Mammary epithelial cell (primary cell): Measurements from ENCODE around the gene HYAL3.

Experiments used
- EZH2 ChIP-seq: IDR thresholded peaks from 2 replicates; pipeline ENCODE4 v1.6.1; 2012; ENCODE audit warnings: low read length, inconsistent platforms, borderline replicate concordance
- TF ChIP-seq, protein P1 (sequence below), 2 donors: IDR thresholded peaks in 1 of 2; conservative IDR thresholded peaks in 1 of 2; 2 replicates each; pipeline ENCODE4 v1.5.1; 2011 to 2012; ENCODE audit warnings: inconsistent platforms in 2 of 2, low read length in 2 of 2, mild to moderate bottlenecking in 2 of 2, control low read depth in 1 of 2, low read depth in 1 of 2; ENCODE audit not compliant: insufficient read depth in 1 of 2; ENCODE audit errors: extremely low read depth in 1 of 2

DNA sequence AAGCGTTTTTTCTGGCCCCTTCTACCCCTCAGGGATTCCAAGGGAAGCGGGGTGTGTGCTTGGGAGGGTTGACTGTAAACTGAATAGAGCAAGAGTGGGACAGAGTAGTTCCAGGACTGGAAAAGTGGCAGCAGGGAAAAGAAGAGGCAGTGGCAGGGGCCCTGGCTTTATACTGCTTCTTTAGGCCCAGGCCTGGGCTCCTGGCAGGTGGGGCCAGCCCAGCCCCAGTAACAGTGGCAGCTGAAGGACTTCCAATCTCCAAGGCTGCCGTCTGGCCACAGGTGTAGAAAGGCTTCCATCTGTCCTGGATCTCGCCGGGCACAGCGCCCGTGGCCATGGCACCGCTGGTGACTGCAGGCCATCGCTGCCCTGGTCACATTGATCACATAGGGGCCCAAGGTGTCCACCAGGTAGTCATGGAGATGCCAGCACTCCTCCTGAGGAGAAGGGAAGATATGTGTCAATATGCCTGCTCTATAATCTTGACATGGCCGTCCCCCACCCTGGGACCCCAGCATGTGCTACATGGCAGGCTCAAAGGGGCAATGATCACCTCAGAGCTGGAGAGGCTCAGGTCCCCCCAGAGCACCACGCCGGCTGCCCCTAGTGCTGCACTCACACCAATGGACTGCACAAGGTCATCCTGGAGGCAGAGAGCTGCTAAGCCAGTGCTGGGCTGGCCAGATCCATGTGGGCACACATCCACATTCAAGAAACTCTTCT is 6.0 kb downstream of the HYAL3 start:
- TF ChIP-seq, protein P1, sequence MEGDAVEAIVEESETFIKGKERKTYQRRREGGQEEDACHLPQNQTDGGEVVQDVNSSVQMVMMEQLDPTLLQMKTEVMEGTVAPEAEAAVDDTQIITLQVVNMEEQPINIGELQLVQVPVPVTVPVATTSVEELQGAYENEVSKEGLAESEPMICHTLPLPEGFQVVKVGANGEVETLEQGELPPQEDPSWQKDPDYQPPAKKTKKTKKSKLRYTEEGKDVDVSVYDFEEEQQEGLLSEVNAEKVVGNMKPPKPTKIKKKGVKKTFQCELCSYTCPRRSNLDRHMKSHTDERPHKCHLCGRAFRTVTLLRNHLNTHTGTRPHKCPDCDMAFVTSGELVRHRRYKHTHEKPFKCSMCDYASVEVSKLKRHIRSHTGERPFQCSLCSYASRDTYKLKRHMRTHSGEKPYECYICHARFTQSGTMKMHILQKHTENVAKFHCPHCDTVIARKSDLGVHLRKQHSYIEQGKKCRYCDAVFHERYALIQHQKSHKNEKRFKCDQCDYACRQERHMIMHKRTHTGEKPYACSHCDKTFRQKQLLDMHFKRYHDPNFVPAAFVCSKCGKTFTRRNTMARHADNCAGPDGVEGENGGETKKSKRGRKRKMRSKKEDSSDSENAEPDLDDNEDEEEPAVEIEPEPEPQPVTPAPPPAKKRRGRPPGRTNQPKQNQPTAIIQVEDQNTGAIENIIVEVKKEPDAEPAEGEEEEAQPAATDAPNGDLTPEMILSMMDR (conservative IDR thresholded peaks at IDR 0.05 in 1 of 2, IDR thresholded peaks at IDR 0.05 in 1 of 2; ENCODE audit: extremely low read depth in 1 of 2, insufficient read depth in 1 of 2, low read depth in 1 of 2, low read length in 2 of 2): no peak
- no peak for TF ChIP-seq EZH2
